Subcutaneous adipose tissue (tissue), 4 donors: ENCODE data around the gene IGSF21. TPM values are rescaled to one million over a fixed set of nuclear protein-coding genes. Genes with fewer than 3 reads are reported as not detected.

Experiments
- CTCF ChIP-seq: fragments of 450-650 bp; IDR thresholded peaks from one replicate; pipeline ENCODE4 v1.5.1; 2016; ENCODE audit warnings: low read depth, mild to moderate bottlenecking, control low read depth, antibody characterized with exemption, moderate library complexity
- total RNA-seq, 4 donors: library from RNA; depleted of rRNA; stranded (reverse); fragments of >200 nt; gene quantifications; one replicate each; pipeline ENCODE4 v1.1.0, GENCODE V29; 2016

IGSF21 gene
- total RNA-seq, 4 donors from 2014 or later = 0.98 to 12.6 (median 4.4) TPM; not detected in 1

- no peak for TF ChIP-seq CTCF
Observed at GRCh38 chr1:18249631-18250030, 142.0 kb downstream of the IGSF21 start.

DNA sequence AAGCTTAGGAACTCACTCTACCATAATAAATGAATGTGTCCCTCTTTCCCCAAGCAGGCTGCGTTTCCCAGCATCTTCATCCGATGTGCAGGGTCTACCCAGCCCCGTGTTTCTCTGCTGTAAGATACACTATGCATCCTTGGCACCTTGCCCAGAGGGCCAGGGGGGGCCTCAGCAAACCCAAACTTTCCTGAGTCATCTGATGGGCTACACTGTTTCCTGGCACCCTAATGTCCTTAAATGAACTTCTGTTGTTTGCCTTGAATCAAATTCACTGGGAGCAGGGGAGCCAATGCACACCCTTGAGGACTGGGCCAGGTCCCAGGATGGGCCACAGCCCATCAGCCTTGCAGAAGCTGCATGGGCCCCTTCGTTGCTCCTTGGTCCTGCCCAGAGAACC is 145.5 kb downstream of the IGSF21 start:
- no peak for TF ChIP-seq CTCF

DNA sequence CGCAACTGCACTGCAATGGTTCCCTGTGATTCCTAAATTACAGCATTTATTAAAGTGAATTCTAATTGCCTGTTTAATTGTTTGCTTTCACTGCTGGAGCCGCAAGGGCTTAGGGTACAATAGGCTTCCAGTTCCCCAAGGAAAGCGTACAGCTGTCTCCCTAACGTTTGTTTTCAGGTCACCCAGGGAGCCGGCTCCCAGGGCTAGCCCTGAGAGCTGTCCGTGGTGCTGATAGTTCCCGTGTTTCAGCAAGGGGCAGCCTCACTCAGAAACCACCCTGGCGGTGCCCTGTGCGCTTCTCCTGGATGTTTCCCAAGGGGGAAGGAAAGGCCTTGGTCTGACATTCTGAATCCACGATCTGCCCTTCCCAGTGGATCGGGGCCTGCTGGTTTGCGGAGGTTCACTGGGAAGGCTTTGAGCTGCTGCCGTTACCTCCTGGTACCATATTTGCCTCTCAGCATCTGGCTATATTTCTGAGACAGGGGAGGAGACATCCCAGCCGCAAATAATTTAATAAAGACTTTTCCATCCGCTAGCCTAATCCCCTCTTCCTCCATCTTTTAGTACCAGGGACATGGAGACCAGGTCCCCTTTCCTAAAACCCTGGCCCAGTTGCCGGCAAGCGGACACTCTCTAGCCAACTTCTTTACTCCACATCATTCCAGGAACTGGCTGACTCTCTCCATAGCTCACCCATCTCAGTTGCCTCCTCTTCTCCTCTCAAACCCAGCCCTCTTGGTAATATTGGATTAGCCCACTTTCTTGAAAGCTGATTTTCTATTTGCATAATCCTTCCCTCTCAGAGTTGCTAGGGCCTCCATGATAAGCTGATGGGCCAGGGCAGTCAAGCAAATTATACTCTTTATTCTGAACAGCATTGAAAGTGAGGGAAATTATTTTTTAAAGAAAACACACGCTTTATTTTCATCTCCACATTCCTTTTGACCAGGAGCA is 149.0 kb downstream of the IGSF21 start:
- TF ChIP-seq CTCF = no peak

- no peak for TF ChIP-seq CTCF
Observed at GRCh38 chr1:18257778-18258177, 150.2 kb downstream of the IGSF21 start.

GRCh38 chr1:18261891-18262290 is 154.3 kb downstream of the IGSF21 start:
- TF ChIP-seq CTCF = no peak

DNA sequence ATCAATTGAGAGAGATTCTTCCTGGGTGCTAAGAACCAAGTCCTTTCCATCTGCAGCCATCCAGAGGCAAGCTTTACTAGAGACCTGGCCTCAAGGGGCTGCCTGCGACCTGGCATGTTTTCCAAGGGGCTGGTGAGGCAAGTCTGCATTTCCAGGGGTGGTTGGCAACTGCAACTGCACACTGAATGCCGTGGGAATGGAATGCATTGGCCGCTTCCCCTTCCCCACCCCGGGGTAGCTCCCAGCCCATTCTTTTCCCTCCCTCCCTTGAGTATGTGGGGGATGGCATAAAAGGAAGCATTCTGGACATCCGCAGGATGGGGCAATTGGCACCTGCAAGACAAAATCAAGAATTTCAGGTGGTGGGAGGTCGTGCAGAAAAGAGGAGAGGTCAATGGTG is 155.1 kb downstream of the IGSF21 start:
- TF ChIP-seq CTCF = no peak

DNA sequence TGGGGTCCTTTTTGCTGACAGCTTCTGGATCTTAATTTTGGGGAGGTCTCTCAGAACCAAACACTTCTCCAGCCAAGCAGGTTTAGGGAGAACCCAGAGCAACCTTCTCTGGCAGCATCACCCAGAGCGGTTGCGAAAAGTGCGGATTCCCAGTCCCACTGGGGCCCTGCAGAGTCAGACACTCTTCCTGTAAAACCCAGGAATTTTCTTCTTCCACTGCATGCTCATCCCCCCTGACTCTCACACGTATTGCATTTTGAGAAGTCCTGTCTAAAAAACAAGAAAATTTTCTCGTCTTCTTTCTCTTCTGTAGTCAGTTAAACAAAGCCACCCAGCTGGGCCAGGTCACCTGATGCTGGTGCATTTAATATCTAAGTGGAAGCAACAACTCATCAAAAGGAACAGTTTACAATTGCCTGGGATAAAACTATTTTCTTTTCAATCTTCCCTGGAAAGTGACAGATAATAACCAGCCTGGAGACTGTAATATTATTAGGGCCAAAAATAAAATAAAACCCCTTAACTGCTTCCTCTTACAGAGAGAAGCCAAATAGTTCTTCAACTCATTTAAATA is 156.0 kb downstream of the IGSF21 start:
- no peak for TF ChIP-seq CTCF
